WI38 (cell line): ENCODE data around the gene HEPHL1.

ENCODE experiments used
- H3K4me3 ChIP-seq: 2 replicates; pipeline ENCODE4 v1.5.1; 2011; ENCODE audit warnings: low read depth, mild to moderate bottlenecking, control low read depth, low read length
- CTCF ChIP-seq: IDR thresholded peaks from 2 replicates; pipeline ENCODE4 v1.5.1; 2012; ENCODE audit warnings: low read depth, mild to moderate bottlenecking, control low read depth, low read length

HEPHL1 gene

GRCh38 chr11:94025690-94026394 is 4.7 kb downstream of the HEPHL1 start:
- no peak overlapping the region for H3K4me3 ChIP-seq
- TF ChIP-seq CTCF = no peak

- no peak overlapping the region for H3K4me3 ChIP-seq
- no peak for TF ChIP-seq CTCF
Measured at GRCh38 chr11:94027210-94027609, 6.1 kb downstream of the HEPHL1 start.

- no peak overlapping the region for H3K4me3 ChIP-seq
- TF ChIP-seq CTCF = no peak
Measured at GRCh38 chr11:94028436-94028835, 7.3 kb downstream of the HEPHL1 start.

GRCh38 chr11:94030059-94030458 is 8.9 kb downstream of the HEPHL1 start:
- no peak overlapping the region for H3K4me3 ChIP-seq
- no peak for TF ChIP-seq CTCF

GRCh38 chr11:94031625-94032024 is 10.5 kb downstream of the HEPHL1 start:
- no peak overlapping the region for H3K4me3 ChIP-seq
- TF ChIP-seq CTCF = no peak

- TF ChIP-seq CTCF = no peak
Measured at GRCh38 chr11:94032066-94032465, 10.9 kb downstream of the HEPHL1 start.

GRCh38 chr11:94032725-94033124 is 11.6 kb downstream of the HEPHL1 start:
- TF ChIP-seq CTCF = no peak
- no peak overlapping the region for H3K4me3 ChIP-seq

More at GRCh38 chr11:94032066-94032465, 10.9 kb downstream of the HEPHL1 start:
- H3K4me3 ChIP-seq = no peak overlapping the region
